GM18868 (cell line): ENCODE data around the gene UCP2.

Experiments used
- ATAC-seq: cut with Tn5 transposase; IDR thresholded peaks from one replicate; pipeline ENCODE4 v1.9.1; 2021; ENCODE audit warnings: mild to moderate bottlenecking, moderate library complexity; ENCODE audit not compliant: unreplicated experiment

Gene UCP2

DNA sequence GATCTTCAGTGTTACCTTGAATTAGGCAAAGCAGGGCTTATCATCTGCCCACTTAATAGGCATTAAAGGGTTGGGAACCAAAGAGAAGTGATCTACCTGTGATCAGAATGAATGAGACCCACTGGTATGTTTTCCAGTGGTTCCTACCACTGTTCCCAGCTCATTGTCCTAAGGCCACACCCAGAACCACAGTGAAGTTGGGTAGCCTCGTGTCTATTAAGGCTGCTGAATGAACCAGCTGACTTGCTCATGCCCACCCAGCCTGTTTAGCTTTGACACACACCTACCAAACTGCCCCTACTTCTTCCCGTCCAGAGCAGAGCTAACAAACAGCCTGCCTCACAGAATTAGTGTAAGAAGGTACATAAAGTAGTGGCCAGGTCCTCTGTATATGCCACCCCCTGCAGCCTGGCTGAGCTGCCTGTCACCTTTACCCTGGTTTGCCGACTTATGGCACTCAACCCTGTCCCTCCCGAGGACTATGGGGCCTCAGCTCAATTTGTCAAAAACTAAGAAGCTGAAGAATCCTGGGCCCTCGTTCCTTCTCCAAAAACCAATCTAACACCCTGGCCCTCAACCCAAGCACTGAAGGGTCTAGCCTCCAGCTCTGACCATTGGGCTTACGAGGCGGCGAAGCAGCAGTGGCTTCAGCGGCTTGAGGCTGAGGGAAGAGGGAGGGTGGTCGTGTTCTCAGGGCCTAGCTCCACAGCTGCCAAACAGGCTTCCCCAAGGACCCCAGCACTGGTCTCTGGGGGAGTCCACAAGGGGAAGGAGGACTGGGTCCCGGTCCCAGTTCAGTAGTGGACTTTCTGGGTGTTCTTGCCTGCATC lies 9.8 kb downstream of the UCP2 start:
- ATAC-seq = no peak

DNA sequence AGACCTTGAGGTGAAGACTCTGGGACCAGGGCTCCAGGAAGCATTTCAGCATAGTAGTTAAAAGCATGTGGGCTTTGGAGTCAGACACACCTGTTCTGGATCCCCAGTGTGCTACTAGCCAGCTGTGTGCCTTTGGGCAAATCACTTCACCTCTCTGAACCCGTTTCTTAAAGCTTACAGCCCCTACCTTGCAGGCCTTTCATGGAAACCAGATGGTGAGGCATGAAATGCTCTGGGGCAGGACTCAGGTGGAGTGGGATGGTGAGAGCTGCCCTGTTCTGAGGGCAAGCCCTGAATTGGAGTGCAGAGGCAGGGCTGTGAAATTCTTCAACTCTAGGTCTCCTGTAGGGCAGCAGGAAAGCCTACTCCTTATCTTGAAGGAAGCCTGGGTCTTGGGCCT lies 10.5 kb downstream of the UCP2 start:
- ATAC-seq = no peak

DNA sequence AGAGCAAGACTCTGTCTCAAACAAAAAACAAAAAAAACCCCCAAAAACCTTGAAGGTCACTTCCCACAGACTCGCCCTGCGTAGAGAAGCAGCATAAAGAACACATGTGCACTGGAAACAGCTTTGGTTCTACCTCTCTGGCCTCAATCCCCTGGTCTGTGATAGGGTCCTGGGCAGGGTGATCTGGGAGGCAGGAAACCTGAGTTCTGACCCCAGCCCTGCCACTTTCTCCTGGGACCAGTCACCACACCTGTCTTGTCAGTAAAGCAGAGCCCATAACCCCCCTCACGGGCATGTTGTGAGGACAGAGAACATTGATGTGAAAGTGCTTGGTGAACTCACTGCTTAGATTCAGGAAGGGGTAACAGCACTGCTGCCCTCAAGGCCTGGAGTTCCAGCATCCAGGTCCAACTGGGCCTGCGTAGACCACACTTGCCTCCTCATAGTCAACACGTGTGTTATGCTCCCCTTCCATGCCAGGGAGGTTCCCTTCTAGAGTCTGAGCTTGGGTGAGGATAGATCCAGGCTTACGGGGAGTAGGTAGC lies 11.4 kb downstream of the UCP2 start:
- no peak for ATAC-seq

DNA sequence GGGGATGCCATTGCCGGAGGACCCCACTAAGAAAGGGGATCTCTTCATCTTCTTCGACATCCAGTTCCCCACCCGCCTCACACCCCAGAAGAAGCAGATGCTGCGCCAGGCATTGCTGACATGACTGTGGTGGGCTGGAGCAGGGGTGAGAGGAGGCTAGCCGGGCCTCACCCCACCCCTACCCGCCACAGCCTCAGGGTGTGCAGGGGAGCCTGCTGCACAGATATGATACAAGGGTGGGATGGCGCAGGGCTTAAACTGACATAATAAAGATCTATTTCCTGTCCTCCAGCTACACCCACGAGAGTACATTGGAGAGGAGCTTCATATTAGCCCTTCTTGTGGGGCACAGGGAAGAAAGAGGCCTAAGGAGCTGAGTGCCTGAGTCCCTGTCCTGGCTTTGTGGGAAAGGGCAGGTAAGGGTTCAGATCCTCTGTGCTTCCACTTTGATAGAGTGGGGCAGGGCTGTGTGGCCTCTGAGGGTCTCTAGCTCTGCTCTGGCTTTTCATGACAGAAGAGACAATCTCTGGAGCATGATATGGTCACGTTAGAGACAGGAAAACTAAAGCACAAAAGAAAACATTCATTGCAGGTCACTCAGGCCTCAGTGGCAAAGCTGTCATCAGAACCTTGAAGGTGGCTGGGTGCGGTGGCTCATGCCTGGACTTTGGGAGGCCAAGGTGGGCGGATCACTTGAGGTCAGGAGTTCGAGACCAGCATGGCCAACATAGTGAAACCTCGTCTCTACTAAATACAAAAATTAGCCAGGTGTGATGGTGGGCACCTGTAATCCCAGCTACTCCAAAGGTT lies 12.4 kb downstream of the UCP2 start:
- ATAC-seq = no peak

DNA sequence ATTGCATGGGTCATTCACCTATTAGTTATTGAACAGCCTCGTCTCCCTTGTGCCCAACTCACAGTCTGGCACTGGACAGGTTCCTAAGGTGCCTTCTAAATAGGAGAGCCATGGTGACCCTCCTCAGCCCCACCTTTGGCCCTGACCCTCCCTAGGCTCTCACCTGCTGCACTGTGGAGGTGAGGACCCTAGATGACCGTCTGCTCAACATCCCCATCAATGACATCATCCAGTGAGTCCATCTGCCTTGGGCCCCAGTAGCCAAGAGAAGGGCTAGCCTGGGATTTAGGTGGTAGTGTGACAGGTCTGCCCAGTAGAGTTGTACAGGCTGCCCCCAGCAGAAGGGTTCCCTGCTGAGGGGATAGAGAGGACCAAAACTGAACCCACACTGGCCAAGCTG lies 13.6 kb downstream of the UCP2 start:
- no peak for ATAC-seq

DNA sequence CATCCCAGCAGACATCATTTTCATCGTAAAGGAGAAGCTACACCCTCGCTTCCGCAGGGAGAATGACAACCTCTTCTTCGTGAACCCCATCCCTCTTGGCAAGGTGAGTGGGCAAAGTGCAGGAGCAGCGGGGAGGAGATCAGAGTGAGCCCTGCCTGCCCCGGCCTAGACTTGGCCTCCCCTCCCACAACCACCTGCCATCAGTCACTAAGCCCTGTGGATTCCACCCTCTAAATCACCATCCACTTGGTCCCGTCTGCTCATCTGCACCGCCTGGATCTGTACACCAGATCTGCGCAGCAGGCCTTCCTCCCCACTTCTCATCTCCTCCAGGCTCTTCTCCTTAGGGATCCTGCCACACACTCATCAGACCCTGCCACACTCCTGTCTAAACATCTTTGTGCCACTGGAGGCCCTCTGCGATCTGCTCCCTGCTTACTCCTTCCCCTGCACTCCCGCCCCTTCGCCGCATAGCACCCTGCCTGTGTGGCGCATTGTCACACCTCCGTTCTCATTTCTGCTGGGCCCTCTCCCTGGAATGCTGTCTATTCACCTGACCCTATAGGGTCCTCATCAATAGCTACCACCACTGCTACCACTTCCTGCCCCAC lies 14.2 kb downstream of the UCP2 start:
- no peak for ATAC-seq

DNA sequence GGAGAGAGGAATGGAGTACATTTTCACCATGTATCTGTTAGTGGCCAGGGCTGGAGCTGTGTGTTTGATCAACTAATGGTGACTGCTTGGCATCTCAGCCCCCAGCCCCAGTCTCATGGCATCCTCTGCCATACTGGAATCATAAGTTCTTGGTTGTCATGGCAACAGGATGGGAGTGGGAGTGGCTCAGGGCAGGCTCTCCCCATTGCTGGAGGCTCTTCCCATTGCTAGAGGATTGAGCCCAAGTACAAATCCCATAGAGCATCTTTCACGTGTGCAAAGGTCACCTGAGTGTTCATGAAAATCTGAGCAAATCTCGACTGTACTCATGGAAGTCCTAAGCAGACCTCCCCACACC lies 16.9 kb downstream of the UCP2 start:
- ATAC-seq = no peak

DNA sequence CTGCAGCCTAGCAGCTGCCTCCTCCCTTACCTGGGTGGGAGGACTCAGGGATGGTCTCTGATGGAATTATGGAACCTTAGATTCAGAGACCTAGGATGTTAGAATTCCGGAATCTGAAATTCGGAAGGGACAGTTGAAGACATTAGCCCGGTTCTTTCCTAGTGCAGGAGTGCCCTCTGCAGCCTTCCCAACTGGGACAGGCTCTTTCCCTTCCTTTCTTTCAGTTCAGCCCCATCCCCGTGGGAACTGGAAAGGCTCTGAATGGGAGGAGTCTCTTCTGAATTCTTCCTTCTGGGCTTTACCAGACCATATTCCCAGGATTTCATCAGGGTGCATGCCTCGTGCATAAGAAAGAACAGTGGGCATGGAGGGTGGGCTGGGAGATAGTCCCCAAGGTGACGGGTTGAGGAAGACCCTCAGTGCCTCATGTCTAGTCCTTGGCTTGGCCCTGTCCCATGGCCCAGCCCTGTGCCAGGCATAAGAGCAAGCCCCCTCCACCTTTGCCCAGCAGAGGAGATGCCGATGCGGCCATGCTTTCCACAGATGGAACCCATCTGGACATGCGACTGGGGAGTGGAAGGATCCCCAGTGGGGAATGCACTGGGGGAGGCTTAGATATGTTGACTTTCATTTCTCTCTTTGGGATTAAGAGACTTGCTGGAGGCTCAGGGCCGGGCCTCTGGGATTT lies 17.4 kb downstream of the UCP2 start:
- no peak for ATAC-seq

DNA sequence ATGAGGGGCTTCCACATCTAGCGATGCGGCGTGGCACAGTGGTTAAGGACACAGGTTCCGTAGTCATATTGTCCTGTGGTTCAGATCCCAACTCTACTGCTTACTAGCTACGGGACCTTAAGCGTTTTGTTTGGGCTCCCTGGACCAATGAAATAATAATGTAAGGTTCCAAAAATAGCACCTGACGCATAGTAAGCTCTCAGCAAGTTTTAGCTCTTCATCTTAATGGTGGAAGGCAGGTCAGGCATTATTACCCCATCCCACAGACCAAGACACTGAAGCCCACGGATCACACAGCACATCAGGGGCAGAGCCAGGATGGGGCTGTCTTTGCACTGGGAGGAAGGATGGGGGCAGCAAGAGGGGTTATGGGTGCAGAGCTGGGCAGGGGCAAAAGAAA lies 18.8 kb downstream of the UCP2 start:
- no peak for ATAC-seq

DNA sequence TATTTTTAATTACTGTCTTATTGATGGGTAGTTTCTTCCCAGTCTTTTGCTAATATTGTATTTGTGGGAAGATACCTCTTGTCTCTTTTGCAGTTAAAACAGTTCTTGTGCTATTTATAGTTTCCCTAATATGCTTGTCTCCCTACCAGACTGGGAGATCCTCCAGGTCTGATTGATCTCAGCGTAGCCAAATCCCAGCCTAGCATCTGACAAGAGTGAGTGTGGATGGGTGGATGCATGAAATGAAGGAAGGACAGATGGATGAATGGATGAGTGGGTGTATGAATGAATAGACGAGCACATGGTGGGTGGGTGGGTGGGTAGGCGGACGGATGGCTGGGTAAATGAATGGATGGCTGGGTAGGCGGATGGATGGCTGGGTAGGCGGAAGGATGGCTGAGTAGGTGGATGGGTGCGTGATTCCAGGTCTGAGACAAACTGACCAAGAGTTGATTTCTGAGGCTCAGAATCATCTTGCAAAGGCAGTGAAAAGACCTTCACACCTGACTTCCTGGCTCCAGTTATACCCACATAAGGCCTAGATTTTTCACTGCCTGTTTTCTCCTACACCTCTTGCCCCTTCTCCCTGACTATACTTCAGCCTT lies 20.4 kb downstream of the UCP2 start:
- no peak for ATAC-seq

DNA sequence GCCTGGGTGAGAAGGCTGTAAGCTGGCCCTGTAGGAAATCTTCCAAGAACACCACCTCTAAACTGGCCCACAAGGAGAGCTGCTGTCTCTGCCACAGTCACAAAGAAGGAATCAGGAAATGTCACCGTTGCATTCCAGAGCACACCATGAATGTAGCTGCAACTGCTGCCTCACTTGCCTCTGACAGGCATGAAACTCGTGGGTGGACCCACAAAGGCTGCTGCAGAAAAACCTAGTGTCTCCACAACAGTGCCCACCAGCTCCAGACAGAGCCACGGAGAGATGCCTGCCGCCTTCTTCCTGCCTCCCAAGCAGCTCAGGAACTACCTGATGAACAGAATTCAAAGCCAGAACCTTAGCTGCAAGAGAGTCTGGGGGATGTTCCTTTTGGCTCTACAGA lies 21.3 kb downstream of the UCP2 start:
- ATAC-seq = no peak

DNA sequence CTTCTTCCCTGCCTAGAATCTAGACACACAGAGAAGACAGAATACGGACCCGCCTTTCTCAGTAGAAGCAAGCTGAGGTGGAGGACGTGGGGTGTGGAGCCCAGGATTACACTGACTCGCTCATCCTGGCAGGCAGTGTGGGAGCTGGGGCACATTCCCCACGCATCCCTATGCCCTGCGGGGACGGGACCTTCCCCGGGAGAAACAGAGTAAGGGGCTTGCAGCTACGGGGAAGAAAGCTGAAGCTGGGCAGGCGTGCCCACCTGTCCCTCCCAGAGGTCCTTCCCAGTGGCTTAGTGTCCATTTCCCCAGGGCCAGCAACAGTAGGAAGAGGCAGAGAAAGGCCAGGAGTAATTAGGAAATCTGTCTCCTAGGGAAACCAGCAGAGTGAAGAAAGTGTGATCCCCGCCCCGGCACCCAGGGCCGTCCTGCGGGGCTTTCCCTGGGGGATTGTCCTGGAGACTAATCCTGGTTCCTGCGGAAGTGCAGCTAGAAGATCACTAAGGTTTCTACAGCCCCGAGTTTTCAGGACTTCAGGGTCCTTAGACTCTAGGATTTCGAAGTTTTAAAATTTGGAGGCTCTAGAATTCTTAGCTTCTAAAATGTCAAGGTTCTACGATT lies 24.0 kb downstream of the UCP2 start:
- ATAC-seq = no peak

DNA sequence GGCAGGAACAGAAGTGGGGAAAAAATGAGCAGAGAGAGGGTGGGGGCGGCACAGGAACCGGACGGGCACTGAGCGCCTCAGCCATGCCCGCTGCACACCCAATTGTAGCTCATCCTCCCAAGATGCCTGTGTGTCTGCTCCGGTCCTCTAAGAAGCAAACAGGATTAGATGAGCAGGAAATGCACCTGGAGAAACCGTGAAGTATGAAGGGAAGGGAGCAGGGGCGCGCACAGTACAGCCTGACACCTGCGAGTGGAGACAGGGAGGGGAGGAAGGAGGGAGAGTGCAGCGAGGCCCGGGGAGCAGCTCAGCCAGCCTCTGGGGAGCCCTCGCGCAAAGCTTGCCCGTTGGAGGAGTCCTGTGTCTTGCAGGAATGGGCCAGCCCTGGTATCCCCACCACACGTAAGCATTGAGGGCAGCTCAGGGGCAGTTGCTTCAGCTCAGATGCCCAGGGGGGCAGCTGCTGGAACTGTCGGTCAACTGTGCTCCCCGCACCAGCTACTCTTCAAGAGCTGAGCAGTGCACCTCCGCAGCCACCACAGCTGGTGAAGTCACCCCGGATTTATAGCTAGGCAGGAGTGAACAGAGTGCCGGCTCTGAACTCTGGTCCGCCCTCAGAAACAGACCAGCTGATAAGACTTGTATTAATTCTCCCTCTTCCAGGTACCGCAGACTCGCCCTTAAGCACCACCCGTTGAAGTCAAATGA lies 24.8 kb downstream of the UCP2 start:
- no peak for ATAC-seq

DNA sequence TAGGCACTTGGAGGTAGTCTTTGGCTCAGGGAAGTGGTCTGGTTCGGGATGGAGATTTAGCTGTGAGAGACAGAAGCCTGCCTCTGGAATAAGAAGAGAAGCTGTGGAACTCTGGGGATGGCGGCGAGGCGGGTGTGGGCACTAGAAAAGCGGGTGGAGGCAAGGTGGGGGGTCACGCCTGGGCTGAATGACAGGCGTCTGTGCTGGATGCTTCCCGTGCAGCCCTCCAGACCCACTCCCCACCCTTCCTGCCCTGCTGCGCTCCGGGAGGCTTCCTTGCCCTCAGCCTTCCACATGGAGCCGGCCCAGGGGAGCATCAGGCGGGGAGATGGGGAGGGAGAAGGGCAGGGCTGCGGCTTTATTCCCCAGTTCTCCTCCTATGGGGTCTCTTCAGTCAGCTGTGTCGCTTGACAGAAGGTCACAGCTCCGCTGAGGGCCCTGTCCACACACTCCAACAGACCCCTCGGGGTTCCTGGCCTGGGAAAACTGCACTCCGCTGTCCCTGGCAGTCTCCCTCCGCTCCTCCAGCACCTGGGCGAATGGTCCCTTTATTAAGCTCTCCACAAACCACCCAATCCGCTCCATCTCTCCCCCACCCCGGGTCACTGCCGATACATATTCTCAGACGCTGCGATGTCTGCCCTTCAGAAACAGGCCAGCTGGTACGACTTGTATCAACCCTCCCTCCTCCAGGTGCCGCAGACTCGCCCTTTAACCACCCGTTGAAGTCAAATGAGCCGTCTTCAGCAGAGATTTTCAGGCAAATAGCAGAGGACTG lies 25.6 kb downstream of the UCP2 start:
- ATAC-seq = no peak

DNA sequence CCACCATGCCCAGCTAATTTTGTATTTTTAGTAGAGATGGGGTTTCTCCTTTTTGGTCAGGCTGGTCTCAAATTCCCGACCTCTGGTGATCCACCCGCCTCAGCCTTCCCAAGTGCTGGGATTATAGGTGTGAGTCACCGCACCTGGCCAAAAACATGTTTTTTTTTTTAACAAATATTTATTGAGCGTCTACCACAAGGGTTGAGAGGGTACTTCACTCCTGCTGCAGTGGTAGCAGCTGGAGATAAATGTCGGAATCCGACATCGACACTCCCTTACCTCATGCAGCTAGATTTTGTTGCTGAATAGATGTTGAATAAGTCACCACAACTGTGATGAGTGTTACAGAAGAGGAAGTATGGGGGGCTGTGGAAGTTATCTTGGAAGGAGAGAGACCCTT lies 30.8 kb downstream of the UCP2 start:
- no peak for ATAC-seq

DNA sequence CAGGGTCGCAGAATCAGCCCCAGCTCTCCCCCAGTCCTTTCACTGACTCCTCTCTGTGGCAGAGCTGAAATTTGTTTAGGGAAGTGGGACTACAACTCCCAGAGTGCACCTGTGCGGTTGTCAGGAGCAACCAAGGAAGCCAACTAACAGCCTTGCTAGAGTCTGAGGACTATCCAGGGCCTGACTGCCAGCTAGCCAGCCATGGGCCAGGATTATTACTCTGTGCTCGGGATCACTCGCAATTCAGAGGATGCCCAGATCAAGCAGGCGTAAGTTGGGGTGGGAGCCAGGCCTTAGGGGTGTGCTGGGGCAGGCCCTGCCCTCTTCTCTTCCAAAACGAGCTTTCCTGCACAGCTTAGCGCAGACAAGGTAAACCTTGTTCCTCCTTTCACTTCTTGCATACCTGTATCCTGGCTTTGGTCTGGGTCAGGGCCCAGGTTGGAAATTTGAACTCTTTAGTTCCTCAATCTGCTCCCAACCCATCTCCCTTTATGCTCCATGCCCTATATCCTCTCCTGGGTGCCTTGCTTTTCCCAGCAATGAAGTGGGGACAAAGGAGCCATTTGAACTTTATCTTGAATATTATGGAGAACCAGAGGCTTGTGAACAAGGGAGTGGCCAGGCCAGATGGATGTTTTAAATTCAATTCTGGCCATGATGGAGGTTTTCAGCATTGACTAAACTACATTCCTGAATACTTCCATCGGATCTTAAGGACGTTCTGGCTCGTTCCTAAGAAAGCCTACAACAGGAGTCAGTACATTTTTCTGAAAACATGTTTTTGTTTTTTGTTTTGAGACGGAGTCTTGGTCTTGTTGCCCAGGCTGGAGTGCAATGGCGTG lies 31.6 kb downstream of the UCP2 start, which contains the start of gene DNAJB13:
Gene DNAJB13 (plus strand): TSS at position 158 of the 842 bp plus-strand sequence. CDS start 44 bp downstream, at position 202.
- ATAC-seq = peak; percentile 87

DNA sequence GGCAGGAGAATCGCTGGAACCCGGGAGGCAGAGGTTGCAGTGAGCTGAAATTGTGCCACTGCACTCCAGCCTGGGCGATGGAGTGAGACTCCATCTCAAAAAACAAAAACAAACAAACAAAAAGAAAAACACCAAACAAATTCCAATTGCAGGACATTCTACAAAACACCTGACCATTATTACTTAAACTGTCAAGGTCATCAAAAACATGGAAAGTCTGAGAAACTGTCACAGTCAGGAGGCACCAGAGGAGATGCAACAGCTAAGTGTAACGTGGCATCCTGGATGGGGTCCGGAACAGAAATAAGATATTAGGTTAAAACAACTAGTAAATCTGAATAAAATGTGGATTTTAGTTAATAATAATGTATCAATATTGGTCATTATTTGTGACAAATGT lies 32.7 kb downstream of the UCP2 start:
- ATAC-seq = no peak

DNA sequence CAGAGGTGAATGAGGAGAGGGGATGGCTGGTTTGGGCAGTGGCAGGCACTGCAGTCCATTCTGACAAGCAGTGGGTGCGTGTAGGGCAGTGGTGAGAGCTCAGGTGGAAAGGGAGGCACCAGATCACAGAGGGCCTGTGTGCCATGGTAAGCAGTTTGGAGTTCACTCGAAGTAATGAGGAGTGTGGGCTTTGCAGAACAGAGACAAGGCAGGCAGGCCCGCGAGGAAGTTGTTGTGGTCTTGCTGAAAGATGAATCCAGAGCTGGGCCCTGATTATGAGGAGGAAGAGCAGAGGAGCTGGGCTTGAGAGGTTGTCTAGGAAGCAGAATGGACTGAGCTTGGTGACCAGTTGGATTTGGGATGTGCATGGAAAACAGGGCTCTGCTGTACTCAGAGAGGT lies 33.4 kb downstream of the UCP2 start:
- no peak for ATAC-seq
